ENCODE results near the gene NAV3.

DNA sequence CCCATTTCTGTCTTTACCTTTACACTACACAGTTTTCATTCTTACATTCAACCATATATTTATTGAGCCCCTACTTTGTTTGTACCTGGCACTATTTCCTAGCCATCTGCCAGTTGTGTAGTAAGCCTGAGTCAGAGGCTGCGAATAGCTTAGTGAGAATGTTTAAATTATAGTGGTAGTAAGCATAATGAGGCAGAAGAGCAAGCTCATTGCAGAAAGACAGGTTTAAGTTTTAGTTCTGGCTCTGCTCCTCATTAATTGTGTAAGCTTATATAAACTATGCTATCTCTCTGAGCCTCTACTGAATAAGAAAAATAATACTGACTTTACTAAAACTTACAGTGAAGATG lies 123.5 kb downstream of the NAV3 start:
- TF ChIP-seq, protein P1, sequence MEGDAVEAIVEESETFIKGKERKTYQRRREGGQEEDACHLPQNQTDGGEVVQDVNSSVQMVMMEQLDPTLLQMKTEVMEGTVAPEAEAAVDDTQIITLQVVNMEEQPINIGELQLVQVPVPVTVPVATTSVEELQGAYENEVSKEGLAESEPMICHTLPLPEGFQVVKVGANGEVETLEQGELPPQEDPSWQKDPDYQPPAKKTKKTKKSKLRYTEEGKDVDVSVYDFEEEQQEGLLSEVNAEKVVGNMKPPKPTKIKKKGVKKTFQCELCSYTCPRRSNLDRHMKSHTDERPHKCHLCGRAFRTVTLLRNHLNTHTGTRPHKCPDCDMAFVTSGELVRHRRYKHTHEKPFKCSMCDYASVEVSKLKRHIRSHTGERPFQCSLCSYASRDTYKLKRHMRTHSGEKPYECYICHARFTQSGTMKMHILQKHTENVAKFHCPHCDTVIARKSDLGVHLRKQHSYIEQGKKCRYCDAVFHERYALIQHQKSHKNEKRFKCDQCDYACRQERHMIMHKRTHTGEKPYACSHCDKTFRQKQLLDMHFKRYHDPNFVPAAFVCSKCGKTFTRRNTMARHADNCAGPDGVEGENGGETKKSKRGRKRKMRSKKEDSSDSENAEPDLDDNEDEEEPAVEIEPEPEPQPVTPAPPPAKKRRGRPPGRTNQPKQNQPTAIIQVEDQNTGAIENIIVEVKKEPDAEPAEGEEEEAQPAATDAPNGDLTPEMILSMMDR (IDR thresholded peaks at IDR 0.05): no peak
- no peak for TF ChIP-seq POLR2A (IDR thresholded peaks at IDR 0.05)
- no peak for TF ChIP-seq EP300 (IDR thresholded peaks at IDR 0.05)
